ENCODE data around the gene NCAPD3. TPM values are rescaled to one million over a fixed set of nuclear protein-coding genes. Genes with fewer than 3 reads are reported as not detected.

Gene NCAPD3
- total and polyA plus RNA-seq, 2 of the 13 experiments (the other 11 are each of a cell fraction or from before 2014, with no cell fraction given) = 20.7 to 25.6 TPM

- TF ChIP-seq ZNF740 (CRISPR knock-in tag; IDR thresholded peaks at IDR 0.05) = no peak
- no peak for TF ChIP-seq ZFP36L2 (CRISPR knock-in tag; IDR thresholded peaks at IDR 0.05)
- no peak for TF ChIP-seq ZNF256 (CRISPR knock-in tag; conservative IDR thresholded peaks at IDR 0.05)
- no peak for TF ChIP-seq MAF1 (CRISPR knock-in tag; IDR thresholded peaks at IDR 0.05; ENCODE audit: borderline replicate concordance)
- peak; percentile 46; the same call in 1 of the 2 replicates for TF ChIP-seq DMAP1 (CRISPR knock-in tag; IDR thresholded peaks at IDR 0.05)
- peak; percentile 76; the same call in 1 of the 2 replicates for TF ChIP-seq HOXA3 (CRISPR knock-in tag; IDR thresholded peaks at IDR 0.05)
- peak; percentile 24; the same call in 1 of the 2 replicates for TF ChIP-seq FOXO1 (CRISPR knock-in tag; IDR thresholded peaks at IDR 0.05)
- no peak for TF ChIP-seq ATF3 (CRISPR knock-in tag; IDR thresholded peaks at IDR 0.05)
- TF ChIP-seq ZNF318 (CRISPR knock-in tag; IDR thresholded peaks at IDR 0.05) = no peak
- TF ChIP-seq SP1 (IDR thresholded peaks at IDR 0.05) = no peak
- TF ChIP-seq SP1 (CRISPR knock-in tag; IDR thresholded peaks at IDR 0.05) = peak; percentile 71
- TF ChIP-seq RFXAP (CRISPR knock-in tag; IDR thresholded peaks at IDR 0.05; ENCODE audit: borderline replicate concordance) = no peak; the same call in 1 of the 2 replicates
- TF ChIP-seq ZBTB8A (CRISPR knock-in tag; IDR thresholded peaks at IDR 0.05; ENCODE audit: borderline replicate concordance, low read depth) = no peak
- no peak for TF ChIP-seq IRF9 (CRISPR knock-in tag; IDR thresholded peaks at IDR 0.05; ENCODE audit: borderline replicate concordance)
- no peak for TF ChIP-seq REPIN1 (CRISPR knock-in tag; IDR thresholded peaks at IDR 0.05; ENCODE audit: borderline replicate concordance, low read depth)
- TF ChIP-seq ZNF496 (CRISPR knock-in tag; IDR thresholded peaks at IDR 0.05; ENCODE audit: insufficient replicate concordance) = no peak
- no peak for TF ChIP-seq CENPBD1 (CRISPR knock-in tag; IDR thresholded peaks at IDR 0.05; ENCODE audit: borderline replicate concordance, low read depth)
- TF ChIP-seq ZSCAN25 (CRISPR knock-in tag; IDR thresholded peaks at IDR 0.05) = peak; percentile 52; the same call in 1 of the 2 replicates
- no peak for TF ChIP-seq ZNF660 (CRISPR knock-in tag; IDR thresholded peaks at IDR 0.05; ENCODE audit: borderline replicate concordance, low read depth)
- TF ChIP-seq HOXA5 (CRISPR knock-in tag; IDR thresholded peaks at IDR 0.05) = peak; percentile 37; the same call in 1 of the 2 replicates
Measured at GRCh38 chr11:134253188-134253993, 29.6 kb upstream of the NCAPD3 start, which contains the start of the genes ACAD8 and THYN1 (continued).
